HG02798 (cell line): ENCODE measurements around the gene TCEANC2.

ENCODE experiments used
- ATAC-seq: cut with Tn5 transposase; IDR thresholded peaks from one replicate; pipeline ENCODE4 v1.9.1; 2021; ENCODE audit warnings: mild to moderate bottlenecking; ENCODE audit not compliant: unreplicated experiment, poor library complexity

Gene TCEANC2

GRCh38 chr1:54127594-54128300, 74.3 kb downstream of the TCEANC2 start:
- ATAC-seq, result no peak

GRCh38 chr1:54129858-54130257, 76.5 kb downstream of the TCEANC2 start:
- no peak for ATAC-seq

GRCh38 chr1:54131419-54131818, 78.0 kb downstream of the TCEANC2 start:
- ATAC-seq, result no peak

- no peak for ATAC-seq
Observed at GRCh38 chr1:54132495-54132894, 79.1 kb downstream of the TCEANC2 start.

GRCh38 chr1:54134295-54134694, 80.9 kb downstream of the TCEANC2 start:
- ATAC-seq, result no peak

GRCh38 chr1:54135436-54136120, 82.2 kb downstream of the TCEANC2 start:
- ATAC-seq, result no peak

- ATAC-seq, result no peak
Observed at GRCh38 chr1:54136269-54136896, 83.0 kb downstream of the TCEANC2 start.

GRCh38 chr1:54136963-54137533, 83.6 kb downstream of the TCEANC2 start:
- no peak for ATAC-seq

- no peak for ATAC-seq
Observed at GRCh38 chr1:54137534-54138061, 84.2 kb downstream of the TCEANC2 start.

GRCh38 chr1:54138994-54139393, 85.6 kb downstream of the TCEANC2 start:
- ATAC-seq, result no peak

- no peak for ATAC-seq
Observed at GRCh38 chr1:54139711-54140110, 86.3 kb downstream of the TCEANC2 start.

GRCh38 chr1:54142146-54142900, 88.9 kb downstream of the TCEANC2 start:
- ATAC-seq, result no peak

- ATAC-seq, result no peak
Observed at GRCh38 chr1:54144366-54144765, 91.0 kb downstream of the TCEANC2 start.

GRCh38 chr1:54149734-54150133, 96.3 kb downstream of the TCEANC2 start:
- ATAC-seq, result no peak

GRCh38 chr1:54151013-54151412, 97.6 kb downstream of the TCEANC2 start:
- no peak for ATAC-seq

GRCh38 chr1:54152696-54153095, 99.3 kb downstream of the TCEANC2 start, which contains the start of gene CDCP2:
CDCP2 (minus strand) TSS chr1:54153000; CDS start chr1:54152922, 78 bp downstream.
- ATAC-seq, result no peak

GRCh38 chr1:54153535-54154439, 100.4 kb downstream of the TCEANC2 start:
- no peak for ATAC-seq
